HG02588 (cell line): ENCODE measurements around the gene TMEM185B.
"Not testable (repeated sequence)": the region's sequence is repeated elsewhere in the genome, so short reads cannot be mapped to it uniquely, and the experiment has no call there.

Source experiments
- ATAC-seq: cut with Tn5 transposase; IDR thresholded peaks from one replicate; pipeline ENCODE4 v1.9.1; 2021; ENCODE audit warnings: mild to moderate bottlenecking, moderate library complexity; ENCODE audit not compliant: unreplicated experiment

TMEM185B gene

DNA sequence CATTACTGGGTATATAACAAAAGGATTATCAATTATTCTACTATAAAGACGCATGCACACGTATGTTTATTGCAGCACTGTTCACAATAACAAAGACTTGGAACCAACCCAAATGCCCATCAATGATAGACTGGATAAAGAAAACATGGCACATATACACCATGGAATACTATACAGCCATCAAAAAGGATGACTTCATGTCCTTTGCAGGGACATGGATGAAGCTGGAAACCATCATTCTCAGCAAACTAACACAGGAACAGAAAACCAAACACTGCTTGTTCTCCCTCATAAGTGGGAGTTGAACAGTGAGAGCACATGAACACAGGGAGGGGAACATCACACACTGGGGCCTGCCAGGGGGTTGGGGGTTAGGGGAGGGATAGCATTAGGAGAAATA lies 12.0 kb upstream of the TMEM185B start:
- not testable (repeated sequence) for ATAC-seq

- ATAC-seq, result no peak
Measured at GRCh38 chr2:120233292-120233691, 10.1 kb upstream of the TMEM185B start.

GRCh38 chr2:120231974-120232635 lies 8.9 kb upstream of the TMEM185B start:
- peak; percentile 78 for ATAC-seq

DNA sequence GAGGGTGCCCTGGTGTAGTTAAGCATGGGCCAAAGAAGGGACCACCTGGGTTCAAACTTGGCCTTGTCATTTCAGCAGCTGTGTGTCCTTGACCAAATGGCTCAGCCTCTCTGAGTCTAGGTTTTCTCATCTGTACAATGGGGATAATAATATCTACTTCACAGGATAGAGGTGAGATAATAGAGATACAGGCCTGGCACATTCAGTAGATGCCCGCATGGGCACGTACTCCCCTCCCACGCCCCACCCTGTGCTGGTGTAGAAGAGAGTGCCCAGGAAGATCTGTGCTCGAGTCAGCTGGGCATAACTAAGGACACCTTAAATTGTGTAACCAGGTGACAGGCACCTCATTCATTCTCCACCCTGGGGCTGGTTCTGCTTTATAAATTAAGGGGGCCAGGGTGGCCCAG lies 8.4 kb upstream of the TMEM185B start:
- ATAC-seq, result peak; percentile 24

DNA sequence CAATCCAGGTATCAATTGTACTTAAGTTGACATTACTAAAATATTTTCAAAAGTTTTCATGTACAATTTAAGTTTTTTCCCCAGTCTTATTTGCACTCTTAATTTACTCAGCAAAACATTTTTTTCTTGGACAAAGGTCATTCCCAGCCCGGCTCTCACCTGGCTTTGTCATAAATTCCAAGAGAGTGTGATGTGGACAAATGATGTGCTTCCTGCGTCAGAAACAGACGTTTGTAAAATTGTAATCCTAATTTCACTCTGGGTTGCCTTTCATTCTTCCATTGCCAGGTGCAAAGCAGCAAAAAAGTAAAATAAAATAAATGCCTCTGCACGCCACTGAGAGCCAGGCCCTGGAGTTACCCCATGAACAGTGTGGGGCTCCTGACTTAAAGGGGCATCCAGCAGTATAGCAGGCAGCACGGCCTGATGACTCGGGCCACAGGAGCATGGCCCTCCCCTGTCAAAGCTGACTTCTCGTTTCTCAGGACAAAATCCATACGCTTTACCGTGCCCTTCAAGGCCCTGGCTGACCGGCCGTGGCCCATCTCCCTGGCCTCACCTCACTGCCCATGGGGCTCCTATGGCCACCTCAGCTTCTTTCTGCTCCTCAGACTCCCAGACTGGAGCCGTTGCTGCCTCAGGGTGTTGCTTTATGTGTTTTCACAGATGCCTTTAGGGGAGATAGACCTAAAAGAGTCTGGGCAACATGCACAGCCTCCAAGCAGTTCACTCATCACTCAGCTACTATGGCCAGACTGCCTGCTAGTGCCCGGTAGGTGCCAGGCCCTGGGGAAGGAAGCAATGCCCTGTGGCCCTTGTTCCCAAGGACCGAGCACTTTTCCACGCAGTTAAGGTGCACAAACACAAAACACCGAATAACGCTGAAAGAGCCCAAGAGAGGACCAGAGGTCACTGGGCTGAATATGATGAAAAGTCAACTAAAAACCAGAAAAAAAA lies 7.6 kb upstream of the TMEM185B start:
- peak; percentile 25 for ATAC-seq

- ATAC-seq, result no peak
Measured at GRCh38 chr2:120229341-120229740, 6.1 kb upstream of the TMEM185B start.

DNA sequence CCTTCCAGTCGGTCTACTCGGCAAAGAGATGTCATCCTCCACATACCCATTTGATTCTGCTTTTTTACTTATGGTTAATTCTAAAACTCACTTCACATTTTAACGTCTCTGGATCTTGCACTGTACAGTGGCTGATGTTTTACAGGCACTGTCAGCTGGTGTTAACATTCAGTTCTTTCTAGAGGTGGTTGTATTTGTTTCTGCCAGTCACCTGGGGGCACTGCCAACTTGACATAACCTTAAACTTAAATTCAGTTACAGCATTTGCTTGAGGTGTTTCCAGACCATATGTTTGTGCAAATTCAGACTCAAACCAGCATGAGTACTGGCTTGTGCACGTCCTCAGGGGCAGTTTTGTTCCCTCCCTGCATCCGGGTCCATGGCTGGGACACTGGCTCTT lies 5.3 kb upstream of the TMEM185B start:
- ATAC-seq, result no peak

DNA sequence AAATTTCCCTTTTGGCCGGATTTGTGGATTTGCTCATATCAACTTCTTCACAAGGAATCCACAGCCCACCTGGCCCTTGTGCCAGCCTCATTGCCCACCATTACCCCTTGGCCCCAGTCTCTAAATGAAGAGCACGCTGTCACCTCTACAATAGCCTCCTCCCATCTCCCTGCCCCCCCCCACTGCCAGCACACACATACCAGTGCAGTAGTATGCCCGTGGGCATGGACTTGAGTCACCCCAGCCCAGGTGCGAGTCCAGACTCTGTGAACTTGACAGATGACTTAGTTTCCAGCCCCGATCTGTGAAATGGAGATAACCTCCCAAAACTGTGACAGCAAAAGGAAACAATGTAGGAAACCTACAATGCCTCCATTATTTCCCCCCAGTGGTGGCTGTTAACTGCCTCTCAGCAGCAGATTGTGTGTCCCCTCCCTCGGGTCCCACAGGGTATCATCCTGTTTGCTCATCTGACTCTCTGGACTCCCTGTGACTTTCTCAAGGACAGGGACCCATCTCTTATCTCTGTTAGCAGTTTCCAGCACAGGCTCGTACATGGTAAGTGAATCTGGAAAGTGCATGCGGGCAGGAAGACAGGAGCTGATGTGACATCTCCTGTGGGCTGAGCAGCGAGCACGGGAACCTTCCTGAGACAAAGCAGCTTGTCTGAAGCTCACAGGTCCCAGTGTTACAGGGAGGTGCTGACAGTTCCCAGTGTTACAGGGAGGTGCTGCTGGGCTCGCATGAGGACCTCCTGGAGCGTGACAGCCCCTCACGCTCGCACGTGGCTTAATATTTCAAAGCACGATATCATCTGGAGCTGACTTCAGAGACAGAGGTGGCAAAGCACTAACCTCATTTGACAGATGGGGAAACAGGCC lies 4.2 kb upstream of the TMEM185B start:
- no peak for ATAC-seq

DNA sequence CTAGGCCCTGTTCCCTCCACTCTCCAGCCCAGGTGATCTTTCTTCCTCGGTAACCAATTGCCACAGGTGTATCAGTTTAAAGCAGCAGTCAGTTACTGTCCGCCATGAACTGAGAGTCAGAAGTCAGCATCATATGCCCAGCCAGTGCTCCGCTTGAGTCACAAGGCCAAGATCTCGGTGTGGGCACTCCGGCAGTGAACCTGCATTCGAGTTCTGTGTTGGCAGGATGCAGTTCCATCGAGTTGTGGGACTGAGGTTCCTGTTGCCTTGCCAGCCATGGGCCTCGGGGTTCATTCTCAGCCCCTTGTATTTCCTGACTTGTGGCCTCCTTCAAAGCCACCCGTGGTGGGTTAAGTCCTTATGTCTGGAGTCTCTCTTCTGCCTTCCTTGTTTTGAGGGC lies 3.1 kb upstream of the TMEM185B start:
- no peak for ATAC-seq

DNA sequence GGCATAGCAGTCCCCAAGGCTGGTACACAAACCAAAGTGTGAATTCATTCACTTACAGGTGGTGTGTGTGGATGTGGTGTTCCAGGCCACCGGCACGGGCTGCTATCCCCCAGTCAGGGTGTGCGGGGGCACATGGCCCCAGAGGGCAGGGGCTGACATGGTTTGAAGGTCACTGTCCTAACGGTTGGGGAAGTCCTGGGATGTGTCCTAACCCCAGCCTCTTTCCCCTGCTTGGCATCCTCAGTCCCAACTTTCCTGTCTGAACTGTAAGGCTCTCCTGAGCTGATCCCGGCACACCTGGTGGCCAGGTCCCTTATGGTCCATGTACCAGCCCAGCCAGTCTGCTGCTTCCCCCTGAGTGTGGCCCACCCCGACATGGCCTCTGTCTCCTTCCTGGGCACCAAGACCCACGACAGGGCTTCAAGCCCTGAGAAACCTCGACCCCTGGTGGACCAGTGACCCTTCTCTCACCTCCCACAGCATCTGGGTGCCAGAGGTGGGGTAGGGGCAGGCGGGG lies 2.4 kb upstream of the TMEM185B start:
- no peak for ATAC-seq

GRCh38 chr2:120224735-120225548 lies 1.7 kb upstream of the TMEM185B start:
- ATAC-seq, result no peak

GRCh38 chr2:120224256-120224655 lies 1.1 kb upstream of the TMEM185B start:
- ATAC-seq, result no peak

- ATAC-seq, result no peak
Measured at GRCh38 chr2:120222186-120223033, 790 bp downstream of the TMEM185B start.

DNA sequence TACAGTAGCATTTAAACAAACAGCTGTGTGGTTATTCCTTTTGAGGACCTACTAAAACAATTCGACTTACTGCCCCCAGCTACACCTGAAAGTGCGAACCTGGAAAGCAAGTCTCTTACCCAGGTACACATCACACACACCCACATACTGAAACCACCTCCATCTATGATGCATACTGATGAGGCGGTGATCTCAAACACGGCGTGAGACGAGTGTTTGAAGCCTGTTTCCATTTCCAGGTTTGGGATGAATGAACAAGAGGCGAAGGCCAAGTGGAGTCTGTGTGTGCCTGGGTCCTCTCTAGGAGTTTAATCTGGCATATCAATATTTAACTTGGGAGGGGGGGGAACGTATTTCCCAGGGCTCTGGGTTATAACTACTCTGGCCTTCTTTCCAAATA lies 1.6 kb downstream of the TMEM185B start:
- ATAC-seq, result no peak

DNA sequence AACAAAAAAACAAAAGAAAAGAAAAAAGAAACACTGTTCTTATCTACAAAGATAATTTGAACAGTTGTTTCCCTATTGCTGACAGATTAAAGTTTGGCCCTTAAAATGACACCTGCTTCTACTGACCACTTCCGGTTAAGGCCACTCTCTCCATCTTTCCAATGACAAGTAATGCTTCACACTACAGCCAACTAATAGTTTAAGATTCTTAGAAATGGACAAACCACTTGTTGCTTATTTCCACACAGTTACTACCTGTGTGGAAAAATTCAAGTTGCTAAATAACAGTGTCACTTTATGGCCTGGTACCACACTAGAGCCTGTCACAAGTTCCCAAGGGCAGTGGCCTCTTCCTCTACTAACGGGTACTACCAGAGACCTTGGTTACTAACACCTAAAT lies 2.4 kb downstream of the TMEM185B start:
- no peak for ATAC-seq

- ATAC-seq, result no peak
Measured at GRCh38 chr2:120219766-120220165, 3.4 kb downstream of the TMEM185B start.

- ATAC-seq, result no peak
Measured at GRCh38 chr2:120219291-120219690, 3.9 kb downstream of the TMEM185B start.

DNA sequence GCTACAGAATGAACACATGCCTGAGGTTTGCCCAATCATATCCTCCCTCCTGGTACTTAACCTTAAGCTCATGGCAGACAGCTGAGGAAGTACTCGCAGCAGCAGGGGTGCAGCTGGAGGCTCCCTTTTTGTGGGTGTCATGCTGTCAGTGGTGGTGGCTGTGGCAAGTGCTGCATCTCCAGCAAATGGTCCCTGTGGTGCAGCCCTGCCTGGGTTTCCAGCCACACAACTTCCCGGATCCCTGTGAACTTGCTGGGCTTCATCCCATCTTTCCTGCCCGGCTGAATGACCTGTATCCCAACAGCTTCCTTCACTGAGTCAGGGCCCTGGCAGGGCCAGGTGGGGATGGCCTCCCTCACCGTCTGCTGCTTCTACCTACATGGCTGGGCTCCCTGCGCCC lies 5.0 kb downstream of the TMEM185B start:
- ATAC-seq, result no peak

DNA sequence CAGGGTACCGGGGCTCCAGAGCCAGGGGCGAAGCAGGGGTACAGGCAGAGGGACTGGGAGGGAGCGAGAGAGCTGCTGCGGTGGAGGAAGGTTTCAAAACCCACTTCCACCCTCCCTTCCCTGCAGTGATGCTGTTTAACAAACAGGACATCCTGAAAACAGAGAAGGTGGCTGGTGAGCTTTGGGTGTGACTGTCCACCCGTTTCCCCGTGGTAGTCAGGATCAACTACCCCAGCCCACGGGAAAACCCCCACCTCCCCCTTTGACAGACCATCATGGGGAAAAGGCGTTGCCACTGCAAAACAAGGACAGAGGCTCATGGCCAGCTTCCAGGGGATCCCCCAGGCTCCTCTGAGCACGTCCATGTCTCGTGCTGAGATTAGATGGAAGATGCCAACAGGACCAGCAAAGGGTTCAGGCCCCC lies 12.9 kb downstream of the TMEM185B start:
- no peak for ATAC-seq
